Panc1 (cell line): ENCODE data around the gene SEPTIN8.

Experiments
- CTCF ChIP-seq: fragments of 450-650 bp; IDR thresholded peaks from 2 replicates; pipeline ENCODE4 v1.5.1; 2017; ENCODE audit warnings: mild to moderate bottlenecking
- POLR2AphosphoS5 ChIP-seq: IDR thresholded peaks from 2 replicates; pipeline ENCODE4 v1.6.1; 2012; ENCODE audit warnings: mild to moderate bottlenecking, low read depth, low read length, moderate library complexity
- TF ChIP-seq, protein P1 (sequence below), 2 experiments: IDR thresholded peaks; 2 replicates each; pipeline ENCODE4 v1.6.1; 2011 to 2012; ENCODE audit warnings: low read depth in 2 of 2, control low read depth in 1 of 2, low read length in 1 of 2, mild to moderate bottlenecking in 1 of 2, moderate library complexity in 1 of 2; ENCODE audit not compliant: insufficient read depth in 1 of 2

DNA sequence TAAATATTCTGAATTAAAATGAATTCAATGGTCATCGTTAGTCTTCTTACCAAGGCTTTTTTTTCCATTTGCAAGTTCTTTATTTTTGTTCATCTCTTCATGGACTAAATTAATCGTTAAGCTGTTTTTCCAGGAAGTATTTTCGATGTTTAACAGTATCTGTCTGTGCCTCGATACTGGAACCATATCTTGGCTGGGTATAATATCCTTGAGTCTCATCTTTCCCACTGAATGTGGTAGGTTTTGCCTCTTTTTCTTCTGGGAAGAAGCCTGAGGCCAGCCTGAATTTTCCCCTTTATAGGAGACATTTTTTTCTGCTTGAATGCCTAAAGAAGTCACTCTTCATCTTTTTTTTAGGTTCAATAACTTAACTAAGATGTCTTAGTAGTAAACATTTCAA is 4.0 kb upstream of the SEPTIN8 start:
- TF ChIP-seq CTCF (no peak), POLR2AphosphoS5 (no peak)
- TF ChIP-seq, protein P1, sequence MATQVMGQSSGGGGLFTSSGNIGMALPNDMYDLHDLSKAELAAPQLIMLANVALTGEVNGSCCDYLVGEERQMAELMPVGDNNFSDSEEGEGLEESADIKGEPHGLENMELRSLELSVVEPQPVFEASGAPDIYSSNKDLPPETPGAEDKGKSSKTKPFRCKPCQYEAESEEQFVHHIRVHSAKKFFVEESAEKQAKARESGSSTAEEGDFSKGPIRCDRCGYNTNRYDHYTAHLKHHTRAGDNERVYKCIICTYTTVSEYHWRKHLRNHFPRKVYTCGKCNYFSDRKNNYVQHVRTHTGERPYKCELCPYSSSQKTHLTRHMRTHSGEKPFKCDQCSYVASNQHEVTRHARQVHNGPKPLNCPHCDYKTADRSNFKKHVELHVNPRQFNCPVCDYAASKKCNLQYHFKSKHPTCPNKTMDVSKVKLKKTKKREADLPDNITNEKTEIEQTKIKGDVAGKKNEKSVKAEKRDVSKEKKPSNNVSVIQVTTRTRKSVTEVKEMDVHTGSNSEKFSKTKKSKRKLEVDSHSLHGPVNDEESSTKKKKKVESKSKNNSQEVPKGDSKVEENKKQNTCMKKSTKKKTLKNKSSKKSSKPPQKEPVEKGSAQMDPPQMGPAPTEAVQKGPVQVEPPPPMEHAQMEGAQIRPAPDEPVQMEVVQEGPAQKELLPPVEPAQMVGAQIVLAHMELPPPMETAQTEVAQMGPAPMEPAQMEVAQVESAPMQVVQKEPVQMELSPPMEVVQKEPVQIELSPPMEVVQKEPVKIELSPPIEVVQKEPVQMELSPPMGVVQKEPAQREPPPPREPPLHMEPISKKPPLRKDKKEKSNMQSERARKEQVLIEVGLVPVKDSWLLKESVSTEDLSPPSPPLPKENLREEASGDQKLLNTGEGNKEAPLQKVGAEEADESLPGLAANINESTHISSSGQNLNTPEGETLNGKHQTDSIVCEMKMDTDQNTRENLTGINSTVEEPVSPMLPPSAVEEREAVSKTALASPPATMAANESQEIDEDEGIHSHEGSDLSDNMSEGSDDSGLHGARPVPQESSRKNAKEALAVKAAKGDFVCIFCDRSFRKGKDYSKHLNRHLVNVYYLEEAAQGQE (IDR thresholded peaks at IDR 0.05; ENCODE audit: insufficient read depth in 1 of 2, low read depth in 2 of 2, low read length in 1 of 2), result no peak
